HCT116 (cell line): ENCODE measurements around the gene ST7L.

Experiments
- ATF3 ChIP-seq: IDR thresholded peaks from 2 replicates; pipeline ENCODE4 v1.6.1; 2012
- CEBPB ChIP-seq: IDR thresholded peaks from 2 replicates; pipeline ENCODE4 v1.6.1; 2012; ENCODE audit warnings: low read depth
- CTCF ChIP-seq, 3 experiments: fragments of 200-600 bp in 1 of 3; sonication (generic) in 1 of 3; IDR thresholded peaks in 2 of 3; conservative IDR thresholded peaks in 1 of 3; 2 replicates each; pipeline ENCODE4 v1.5.1; 2012 to 2017; ENCODE audit warnings: low read depth in 2 of 3, low read length in 2 of 3, antibody characterized with exemption in 1 of 3, borderline replicate concordance in 1 of 3, control low read depth in 1 of 3, mild to moderate bottlenecking in 1 of 3, mixed read lengths in 1 of 3, mixed run types in 1 of 3, moderate library complexity in 1 of 3; ENCODE audit not compliant: insufficient read depth in 1 of 3
- POLR2A ChIP-seq: IDR thresholded peaks from 2 replicates; pipeline ENCODE4 v1.7.0; 2011; ENCODE audit warnings: borderline replicate concordance; ENCODE audit not compliant: insufficient read depth, insufficient read length; ENCODE audit errors: extremely low read depth
- RAD21 ChIP-seq: IDR thresholded peaks from 2 replicates; pipeline ENCODE4 v1.6.1; 2012; ENCODE audit warnings: low read depth, mild to moderate bottlenecking
- REST ChIP-seq: IDR thresholded peaks from 2 replicates; pipeline ENCODE4 v1.6.1; 2012; ENCODE audit warnings: low read depth

GRCh38 chr1:112507921-112508277 lies 111.0 kb downstream of the ST7L start:
- TF ChIP-seq POLR2A (no peak), RAD21 (no peak), CTCF (IDR thresholded peaks at IDR 0.05 in 2 of 3, conservative IDR thresholded peaks at IDR 0.05 in 1 of 3; ENCODE audit: borderline replicate concordance in 1 of 3, insufficient read depth in 1 of 3, low read depth in 2 of 3, low read length in 2 of 3) (no peak), REST (no peak), ATF3 (no peak), CEBPB (no peak)
